ENCODE measurements around the gene PSMC4.

Gene PSMC4

DNA sequence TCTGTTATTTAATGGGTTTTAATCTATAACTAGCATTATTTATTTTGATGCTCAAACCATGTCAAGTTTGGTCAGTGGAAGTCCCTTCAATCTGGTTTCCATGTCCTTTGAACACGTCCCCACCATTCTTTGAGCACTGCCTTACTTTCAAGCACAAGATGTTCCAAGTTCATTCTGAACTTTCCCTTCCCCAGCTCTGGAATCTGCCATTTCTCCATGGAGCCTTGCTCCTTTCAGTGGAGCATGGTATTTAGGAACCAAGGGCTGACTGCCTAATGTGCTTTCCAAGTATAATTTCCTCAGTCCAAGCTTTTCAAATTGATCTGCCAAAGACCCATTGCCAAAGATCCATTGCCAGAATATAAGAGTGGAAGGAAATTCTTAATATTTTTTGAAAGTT lies 24.8 kb downstream of the PSMC4 start:
- DNase-seq = no peak

DNA sequence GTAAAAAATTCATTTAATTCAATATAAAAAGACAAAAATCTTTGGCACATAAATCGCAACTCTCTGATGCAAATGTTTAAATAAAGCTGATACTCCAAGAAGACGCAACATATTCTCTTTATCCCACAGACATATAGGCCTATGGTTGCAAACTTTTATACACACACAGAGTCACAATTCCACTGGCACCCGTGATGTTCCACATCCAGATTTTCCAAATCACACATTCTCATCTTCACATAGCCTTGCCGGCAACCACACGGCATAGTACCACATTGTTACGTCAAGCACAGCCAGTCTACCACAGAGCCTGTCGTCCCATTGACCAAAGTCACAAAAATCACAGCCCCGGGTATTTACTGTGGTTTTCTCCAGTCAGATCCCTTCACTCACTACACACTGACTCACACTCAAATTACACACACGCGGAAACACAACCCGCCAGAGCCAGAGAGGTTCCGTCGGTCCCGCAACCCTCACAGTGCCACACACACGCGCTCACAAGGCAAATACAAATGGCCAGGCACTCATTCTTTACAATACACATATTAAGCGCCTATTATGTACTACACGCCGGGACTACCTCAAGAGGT lies 25.3 kb downstream of the PSMC4 start:
- DNase-seq = no peak

DNA sequence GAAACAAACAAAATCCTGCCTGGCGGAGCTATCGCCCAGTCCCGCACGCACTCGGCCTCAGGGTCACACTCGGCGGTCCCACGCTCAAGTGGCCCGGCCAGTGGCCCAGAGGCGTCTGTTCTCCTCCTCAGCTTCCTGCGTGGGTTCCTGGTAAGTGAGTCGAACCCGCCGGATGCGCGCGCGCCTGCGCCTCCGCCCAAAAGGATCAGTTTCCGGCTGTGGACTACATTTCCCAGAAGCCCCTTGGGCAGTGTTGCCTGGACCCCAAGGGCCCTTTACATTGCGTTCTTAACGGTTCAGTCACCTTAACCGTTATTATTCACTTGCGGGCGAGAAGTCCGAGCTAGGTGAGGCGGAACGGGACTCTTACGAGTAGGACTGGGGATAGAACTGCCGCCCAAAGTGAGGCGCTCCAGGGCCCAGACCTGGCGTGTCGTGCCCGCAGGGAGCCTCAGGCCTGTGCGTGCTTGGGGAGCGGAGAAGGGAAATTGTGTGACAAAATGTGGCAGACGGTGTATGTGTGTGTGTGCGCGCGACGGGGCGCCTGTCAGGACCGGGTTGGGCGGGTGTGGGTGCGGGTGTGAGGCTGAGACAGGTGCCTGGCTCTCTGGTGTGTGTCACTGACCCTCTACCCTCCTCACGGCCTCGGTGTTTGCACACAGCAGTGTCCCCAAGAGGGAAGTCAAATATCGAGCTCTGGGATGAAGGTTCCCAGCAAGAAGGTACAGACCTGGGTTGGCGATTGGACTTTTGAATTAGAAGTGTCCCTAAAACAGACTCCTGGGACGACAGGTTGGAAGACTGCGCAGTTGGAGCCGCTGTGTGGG lies 26.1 kb downstream of the PSMC4 start, which contains the start of gene ZNF546:
TSS of gene ZNF546 (plus strand) at position 250 of the 827 bp plus-strand sequence. CDS start 1,267 bp downstream, outside the sequence.
- peak; percentile 68 for DNase-seq

DNA sequence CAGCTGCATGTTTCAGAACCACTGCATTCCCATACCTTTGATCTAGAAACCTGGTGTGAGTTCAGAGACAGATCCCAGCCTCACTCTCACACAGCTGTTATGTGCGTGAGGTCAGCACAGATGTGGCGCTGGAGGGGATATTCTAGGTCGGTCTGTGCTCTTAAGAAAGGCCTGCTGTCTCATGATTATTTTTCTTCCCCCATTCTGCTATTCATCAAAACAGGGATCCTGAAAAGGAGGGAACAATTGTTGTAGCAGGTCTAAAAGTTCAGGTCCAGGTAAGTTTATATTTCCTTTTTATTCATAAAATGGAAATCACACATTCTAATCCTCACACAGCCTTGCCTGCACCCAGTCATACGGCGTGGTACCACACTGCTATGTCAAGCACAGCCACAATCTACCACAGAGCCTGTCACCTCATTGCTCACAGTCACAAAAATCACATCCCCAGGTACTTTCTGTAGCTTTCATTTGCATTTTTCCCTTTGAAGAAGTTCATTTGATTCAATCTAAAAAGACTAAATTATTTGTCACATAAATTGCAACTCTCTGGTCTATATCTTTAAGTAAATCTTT lies 26.8 kb downstream of the PSMC4 start:
- DNase-seq = no peak

DNA sequence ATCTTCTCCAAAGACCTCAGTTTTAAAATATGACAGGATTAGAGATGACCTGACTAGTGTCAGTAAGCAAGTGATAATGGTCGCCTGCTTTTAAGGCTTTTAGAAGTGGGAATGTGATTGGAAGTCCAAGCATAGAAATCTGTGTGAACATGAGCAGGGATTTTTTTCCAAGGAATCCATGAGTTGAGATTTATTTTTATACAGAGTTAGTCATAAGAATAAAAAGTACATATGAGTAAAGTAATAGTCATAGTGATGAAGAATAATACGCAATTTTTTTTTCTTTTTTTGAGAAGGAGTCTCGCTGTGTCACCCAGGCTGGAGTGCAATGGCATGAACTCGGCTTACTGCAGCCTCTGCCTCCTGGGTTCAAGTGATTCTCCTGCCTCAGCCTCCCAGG lies 27.5 kb downstream of the PSMC4 start:
- no peak for DNase-seq

DNA sequence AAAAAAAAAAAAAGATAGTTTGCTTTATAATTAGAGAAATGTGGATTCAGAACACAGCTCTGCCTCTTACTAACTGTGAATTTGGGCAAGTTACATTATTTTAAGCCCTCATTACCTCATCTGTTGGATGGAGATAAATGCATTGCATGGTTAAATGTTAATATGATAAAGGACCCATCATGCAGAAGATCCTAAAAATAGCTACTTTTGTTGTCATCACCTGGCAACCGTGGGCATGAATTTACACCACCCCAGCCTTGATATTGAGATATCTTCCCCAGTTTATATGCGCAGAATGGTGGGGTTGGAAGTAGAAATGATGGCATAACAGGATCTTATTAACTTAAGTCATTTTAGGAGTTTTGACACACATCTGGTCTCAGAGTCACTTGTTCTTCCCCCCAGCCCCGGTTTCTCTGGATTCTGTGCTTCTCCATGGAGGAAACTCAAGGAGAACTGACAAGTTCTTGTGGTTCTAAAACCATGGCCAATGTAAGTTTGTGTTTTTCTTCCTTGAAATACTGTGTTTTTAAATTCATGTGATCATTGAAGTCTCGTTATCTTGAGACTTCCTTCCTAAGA lies 34.8 kb downstream of the PSMC4 start:
- DNase-seq = no peak

DNA sequence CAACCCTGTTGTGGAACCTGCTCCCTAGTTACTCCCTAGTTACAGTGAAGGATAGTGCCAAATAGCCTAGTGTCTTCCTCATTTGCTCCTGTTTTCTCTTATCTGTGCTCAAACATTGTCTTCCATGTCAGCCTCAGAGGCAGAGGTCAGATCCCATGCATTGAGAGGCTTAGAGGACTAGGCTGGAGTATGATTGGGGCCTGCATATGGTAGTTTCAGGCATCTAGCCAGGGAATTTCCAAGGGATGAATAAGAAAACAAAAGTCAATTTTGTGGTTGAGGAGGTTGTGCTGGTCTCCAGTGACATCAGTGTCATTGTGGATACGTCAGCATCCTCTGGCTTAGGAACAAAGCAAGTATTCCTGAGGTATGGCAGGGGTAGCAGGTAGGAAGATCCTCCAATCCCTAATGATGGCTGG lies 35.3 kb downstream of the PSMC4 start:
- DNase-seq = no peak

DNA sequence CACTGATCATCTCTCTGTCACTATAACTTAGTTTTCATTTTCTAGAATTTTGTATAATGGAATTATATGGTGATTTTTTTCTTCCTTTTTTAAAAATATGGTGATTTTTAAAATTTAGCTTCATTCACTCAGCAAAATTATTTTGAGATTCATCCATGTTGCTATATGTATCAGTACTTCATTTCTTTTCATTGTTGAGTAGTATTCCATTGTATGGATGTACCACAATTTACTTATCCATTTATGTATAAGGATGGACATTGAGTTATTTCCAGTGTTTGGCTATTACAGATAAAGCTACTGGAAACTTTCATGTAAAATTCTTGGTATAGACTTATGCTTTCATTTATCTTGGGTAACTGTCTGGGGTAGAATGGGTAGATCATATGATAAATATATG lies 38.7 kb downstream of the PSMC4 start:
- no peak for DNase-seq

DNA sequence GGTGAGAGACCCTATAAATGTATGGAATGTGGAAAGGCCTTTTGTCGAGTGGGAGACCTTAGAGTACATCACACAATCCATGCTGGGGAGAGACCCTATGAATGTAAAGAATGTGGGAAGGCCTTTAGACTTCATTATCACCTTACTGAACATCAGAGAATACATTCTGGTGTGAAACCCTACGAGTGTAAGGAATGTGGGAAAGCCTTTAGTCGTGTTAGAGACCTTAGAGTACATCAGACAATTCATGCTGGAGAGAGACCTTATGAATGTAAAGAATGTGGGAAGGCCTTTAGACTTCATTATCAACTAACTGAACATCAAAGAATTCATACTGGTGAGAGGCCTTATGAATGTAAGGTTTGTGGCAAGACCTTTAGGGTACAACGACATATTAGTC lies 43.0 kb downstream of the PSMC4 start:
- DNase-seq = no peak

DNA sequence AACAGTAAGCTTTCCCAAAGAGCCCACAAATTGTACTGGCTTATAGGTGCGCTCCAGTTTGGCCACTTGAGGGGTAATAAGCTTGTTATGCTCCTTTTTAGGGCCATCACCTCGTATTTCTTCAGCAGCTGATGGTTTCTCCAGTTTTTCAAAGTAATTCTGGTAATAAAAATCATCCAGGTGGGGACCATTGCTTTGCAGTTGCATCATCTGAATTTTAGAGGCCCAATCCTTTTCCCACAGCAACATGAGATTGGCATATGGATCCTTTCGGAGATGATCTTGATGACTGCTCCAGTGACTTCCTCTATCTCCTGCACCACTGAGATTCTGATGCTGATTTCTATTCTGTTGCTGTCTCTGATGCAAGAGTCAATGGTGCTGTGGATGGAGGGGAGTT lies 53.0 kb downstream of the PSMC4 start:
- no peak for DNase-seq

DNA sequence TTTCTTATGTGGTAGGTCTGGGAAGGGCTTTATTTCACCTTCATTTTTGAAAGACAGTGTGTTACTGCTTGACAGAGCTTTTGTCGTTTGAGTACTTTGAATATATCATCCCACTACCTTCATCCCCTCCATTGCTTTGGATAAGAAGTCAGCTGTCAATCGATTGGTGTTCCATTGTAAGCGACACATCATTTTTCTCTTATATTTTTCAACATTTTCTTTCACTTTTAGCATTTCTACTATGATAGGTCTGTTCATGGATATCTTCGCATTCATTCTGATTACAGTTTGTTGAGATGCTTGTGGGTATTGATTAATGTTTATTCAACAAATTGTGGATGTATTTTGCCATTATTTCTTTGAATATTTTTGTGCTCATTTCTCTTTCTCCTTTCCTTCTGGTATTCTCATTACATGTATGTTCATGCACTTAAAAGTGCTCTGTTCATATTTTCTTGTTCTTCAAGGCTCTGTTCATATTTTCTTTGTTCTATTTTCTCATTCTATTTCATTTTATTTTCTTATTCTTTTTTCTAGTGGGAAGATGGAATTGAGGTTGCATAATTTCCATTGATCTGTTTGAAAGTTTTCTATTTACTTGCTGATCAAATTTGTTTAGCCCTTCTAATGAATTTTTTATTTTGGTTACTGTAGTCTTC lies 55.1 kb downstream of the PSMC4 start:
- no peak for DNase-seq

DNA sequence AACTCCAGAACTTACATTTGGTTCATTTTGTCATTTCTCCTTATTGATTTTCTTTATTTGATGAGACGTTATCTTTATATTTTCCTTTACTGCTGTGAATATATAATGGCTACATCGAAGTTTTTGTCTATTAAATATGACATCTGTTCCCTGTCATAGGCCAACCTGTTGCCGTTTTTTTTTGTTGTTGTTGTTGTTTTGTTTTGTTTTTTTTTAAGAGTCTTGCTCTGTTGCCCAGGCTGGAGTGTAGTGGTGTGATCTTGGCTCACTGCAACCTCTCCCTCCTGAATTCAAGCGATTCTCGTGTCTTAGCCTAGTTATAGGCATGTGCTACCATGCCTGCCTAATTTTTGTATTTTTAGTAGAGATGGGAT lies 55.6 kb downstream of the PSMC4 start:
- no peak for DNase-seq
